HepG2 (cell line): ENCODE measurements around the gene LRIG3. TPM values are rescaled to one million over a fixed set of nuclear protein-coding genes. Genes with fewer than 3 reads are reported as not detected.

Experiments
- ATAC-seq: fragments of 200-7000 bp; cut with Tn5 transposase; 3 replicates; pipeline ENCODE4 v1.9.1; 2020; ENCODE audit warnings: mild to moderate bottlenecking, moderate library complexity
- BruUV-seq: library from RNA; stranded (reverse); fragments of 400-500 nt; replicated peaks from 2 replicates; lab custom pipeline; 2021; lab: Mats Ljungman, UMichigan
- CTCF ChIA-PET: fragments of 300-600 bp; formaldehyde crosslinking; extraction: SDS; loops from one replicate; lab custom pipeline; 2021; ENCODE audit warnings: low total read pairs, inconsistent platforms, low intra/inter-chr PET ratio; lab: Yijun Ruan, JAX
- POLR2A ChIA-PET: fragments of 350-600 bp; sonication (Branson Sonifier 250); formaldehyde crosslinking; loops from one replicate; lab custom pipeline; 2020; ENCODE audit warnings: antibody characterized with exemption, inconsistent platforms; lab: Yijun Ruan, JAX
- DNase-seq: peaks from one replicate; pipeline ENCODE4 v3.0.0-alpha.2; 2015; ENCODE audit warnings: low spot score
- FAIRE-seq: peaks from 3 replicates; lab custom pipeline; 2011; peaks lifted over from hg19 to GRCh38; lab: Jason Lieb, UNC
- H2AFZ ChIP-seq: one replicate; pipeline ENCODE4 v1.6.1; 2011; ENCODE audit warnings: low read length, inconsistent platforms
- H3K27ac ChIP-seq: fragments of 300-600 bp; 3 replicates; pipeline ENCODE4 v1.8.0; 2011; ENCODE audit warnings: mixed run types, mild to moderate bottlenecking, mixed read lengths, low read length, inconsistent platforms; ENCODE audit not compliant: insufficient read depth; ENCODE audit errors: extremely low read length
- H3K27me3 ChIP-seq, 2 experiments: fragments of 200-600 bp in 1 of 2; 2 replicates in 1 of 2; 3 replicates in 1 of 2; pipeline versions ENCODE4 v1.6.0 to v1.8.0; 2011; ENCODE audit warnings: low read length in 2 of 2, mild to moderate bottlenecking in 2 of 2, moderate library complexity in 2 of 2, inconsistent platforms in 1 of 2; ENCODE audit not compliant: insufficient read depth in 2 of 2, control insufficient read depth in 1 of 2
- H3K36me3 ChIP-seq, 2 experiments: fragments of 200-600 bp in 1 of 2; replicated peaks in 1 of 2; 2 replicates in 1 of 2; 3 replicates in 1 of 2; pipeline versions ENCODE4 v1.5.1 to v1.8.0; 2011; ENCODE audit warnings: low read length in 2 of 2, inconsistent platforms in 1 of 2; ENCODE audit not compliant: insufficient read depth in 2 of 2, control insufficient read depth in 1 of 2
- H3K4me1 ChIP-seq: 2 replicates; pipeline ENCODE4 v1.5.1; 2012; ENCODE audit warnings: low read length, inconsistent platforms; ENCODE audit not compliant: insufficient read depth
- H3K4me2 ChIP-seq: 2 replicates; pipeline ENCODE4 v1.6.0; 2011; ENCODE audit warnings: low read depth, low read length, inconsistent platforms
- H3K4me3 ChIP-seq, 3 experiments: fragments of 200-600 bp in 1 of 3; sonication (generic), shearing (Covaris generic) in 1 of 3; replicated peaks in 1 of 3; 2 replicates each; pipeline ENCODE4 v1.5.1; 2011 to 2016; ENCODE audit warnings: low read length in 3 of 3, inconsistent platforms in 2 of 3, low read depth in 2 of 3, mild to moderate bottlenecking in 2 of 3, control low read depth in 1 of 3, mixed read lengths in 1 of 3; ENCODE audit not compliant: insufficient read depth in 1 of 3
- H3K79me2 ChIP-seq: one replicate; pipeline ENCODE4 v1.6.1; 2011; ENCODE audit warnings: low read length, inconsistent platforms; ENCODE audit not compliant: insufficient read depth
- H3K9ac ChIP-seq: 2 replicates; pipeline ENCODE4 v1.6.0; 2011; ENCODE audit warnings: mild to moderate bottlenecking, low read depth, low read length, inconsistent platforms; ENCODE audit not compliant: insufficient read depth
- H3K9me3 ChIP-seq: 2 replicates; pipeline ENCODE4 v1.5.1; 2012; ENCODE audit warnings: mild to moderate bottlenecking, low read length
- H4K20me1 ChIP-seq: 2 replicates; pipeline ENCODE4 v1.6.0; 2011; ENCODE audit warnings: inconsistent platforms, mild to moderate bottlenecking, low read length, moderate library complexity; ENCODE audit not compliant: insufficient read depth
- ATF7 ChIP-seq, 2 experiments: fragments of 450-650 bp in 1 of 2; sonication (generic) in 1 of 2; formaldehyde crosslinking in 1 of 2; IDR thresholded peaks; 2 replicates each; pipeline versions ENCODE4 v1.4.0 to v1.6.1; 2016 to 2020; ENCODE audit warnings: antibody characterized with exemption in 1 of 2, mild to moderate bottlenecking in 1 of 2, missing genetic modification reagents in 1 of 2
- EP300 ChIP-seq, 3 experiments: sonication (generic) in 1 of 3; formaldehyde crosslinking in 1 of 3; IDR thresholded peaks; 2 replicates each; pipeline versions ENCODE4 v1.5.1 to v1.6.1; 2011 to 2020; ENCODE audit warnings: low read depth in 2 of 3, low read length in 2 of 3, borderline replicate concordance in 1 of 3, improper control_type of control experiment in 1 of 3, mild to moderate bottlenecking in 1 of 3, missing genetic modification reagents in 1 of 3, moderate library complexity in 1 of 3
- HDAC2 ChIP-seq: sonication (generic); formaldehyde crosslinking; IDR thresholded peaks from 2 replicates; pipeline ENCODE4 v1.4.0; 2020; ENCODE audit warnings: missing genetic modification reagents
- HOXD1 ChIP-seq: sonication (generic); formaldehyde crosslinking; IDR thresholded peaks from 2 replicates; pipeline ENCODE4 v1.5.0; 2020; ENCODE audit warnings: missing genetic modification reagents
- KDM2A ChIP-seq: sonication (generic); formaldehyde crosslinking; IDR thresholded peaks from 2 replicates; pipeline ENCODE4 v1.4.0; 2020; ENCODE audit warnings: low read depth, missing genetic modification reagents, borderline replicate concordance
- NCOA2 ChIP-seq: sonication (generic); formaldehyde crosslinking; IDR thresholded peaks from 2 replicates; pipeline ENCODE4 v1.8.0; 2022; ENCODE audit warnings: inconsistent platforms
- PREB ChIP-seq: sonication (generic); formaldehyde crosslinking; IDR thresholded peaks from 2 replicates; pipeline ENCODE4 v1.4.0; 2020; ENCODE audit warnings: missing genetic modification reagents
- THAP9 ChIP-seq: sonication (generic); formaldehyde crosslinking; IDR thresholded peaks from 2 replicates; pipeline ENCODE4; 2020; ENCODE audit warnings: missing genetic modification reagents, mild to moderate bottlenecking, borderline replicate concordance
- TOE1 ChIP-seq: sonication (generic); formaldehyde crosslinking; IDR thresholded peaks from 2 replicates; pipeline ENCODE4 v1.4.0; 2020; ENCODE audit warnings: mild to moderate bottlenecking, missing genetic modification reagents
- ZNF550 ChIP-seq: sonication (generic); formaldehyde crosslinking; IDR thresholded peaks from 2 replicates; pipeline ENCODE4 v1.4.0; 2020; ENCODE audit warnings: mild to moderate bottlenecking, missing genetic modification reagents, borderline replicate concordance
- ZNF563 ChIP-seq: sonication (generic); formaldehyde crosslinking; IDR thresholded peaks from 2 replicates; pipeline ENCODE4 v1.8.0; 2022; ENCODE audit warnings: mild to moderate bottlenecking, moderate library complexity, missing genetic modification reagents
- ZNF646 ChIP-seq: sonication (generic); formaldehyde crosslinking; IDR thresholded peaks from 2 replicates; pipeline ENCODE4 v1.9.0; 2021; ENCODE audit warnings: mild to moderate bottlenecking, missing genetic modification reagents
- ZNF703 ChIP-seq: sonication (generic); formaldehyde crosslinking; IDR thresholded peaks from 2 replicates; pipeline ENCODE4 v1.5.1; 2020; ENCODE audit warnings: missing genetic modification reagents, mild to moderate bottlenecking, moderate library complexity, borderline replicate concordance
- WGBS: methylation state at CpG from one replicate; pipeline ENCODE4 v1.1.6; 2017; ENCODE audit warnings: low lambda C conversion rate; 5-methylcytosine and 5-hydroxymethylcytosine counted together
- in situ Hi-C: cut with HindIII; loops from 2 replicates; pipeline ENCODE4 v1.10.0; 2017; ENCODE audit warnings: low pct_unique_long_range_greater_than_20kb; ENCODE audit not compliant: extremely low pct_ligation_motif_present
- intact Hi-C: fragments of 100-400 bp; cut with micrococcal nuclease; formaldehyde crosslinking; loops from one replicate; pipeline ENCODE4 v1.10.0; 2022; ENCODE audit not compliant: unreplicated experiment
- polyA plus RNA-seq, 8 experiments: library from polyadenylated mRNA; depleted of rRNA in 3 of 8; stranded (reverse) in 7 of 8; unstranded in 1 of 8; fragments of >200 nt; fragmentation: Illumina TruSeq in 4 of 8; extraction: Trizol in 4 of 8; gene quantifications; 2 replicates each; pipeline versions ENCODE4 v1.2.1 to v1.2.3, GENCODE V29; 2011 to 2016; ENCODE audit warnings: low read depth in 4 of 8, missing spikeins in 1 of 8, mixed read lengths in 1 of 8; ENCODE audit not compliant: insufficient read depth in 1 of 8
- total RNA-seq, 5 experiments: library from RNA; depleted of rRNA; stranded (reverse); fragments of >200 nt; fragmentation: Illumina TruSeq; extraction: Trizol; gene quantifications; 2 replicates each; pipeline ENCODE4 v1.2.3, GENCODE V29; 2016; ENCODE audit warnings: low read depth in 1 of 5

LRIG3 gene
- total and polyA plus RNA-seq, 2 of the 13 experiments (the other 11 are each of a cell fraction or from before 2014, with no cell fraction given): 7.7 to 17.4 TPM

- no peak overlapping the region for H3K4me3 ChIP-seq
- H3K9me3 ChIP-seq: no peaks in the 10 kb centered on the region
- ATAC-seq: no peak
- CTCF ChIA-PET: no interaction called here
- 99% methylated on average over 2 of the region's 2 CpGs for WGBS
- no peaks in the 10 kb centered on the region for H4K20me1 ChIP-seq
- DNase-seq: no peak
- in situ Hi-C loops: no loop called here
- H3K4me1 ChIP-seq: peaks cover 63% of the 10 kb centered on the region
- no TSS peak for BruUV-seq
- intact Hi-C loops: no loop called here
- POLR2A ChIA-PET: no interaction called here
- H3K36me3 ChIP-seq: no peaks in the 10 kb centered on the region
- H3K27me3 ChIP-seq: no peaks in the 10 kb centered on the region
- no peak overlapping the region for H2AFZ ChIP-seq
- H3K79me2 ChIP-seq: peaks cover 51% of the 10 kb centered on the region
- no peak overlapping the region for H3K27ac ChIP-seq
- H3K4me2 ChIP-seq: no peak overlapping the region
- FAIRE-seq: no peak
- H3K9ac ChIP-seq: 0 out of 2 replicates have a peak overlapping the region, but pooled peaks have one; percentile 4
- TF ChIP-seq ATF7 (IDR thresholded peaks at IDR 0.05) (peak; percentile 91), ATF7 (CRISPR knock-in tag; IDR thresholded peaks at IDR 0.05) (no peak), KDM2A (CRISPR knock-in tag) (no peak), NCOA2 (CRISPR knock-in tag) (no peak), ZNF703 (CRISPR knock-in tag) (no peak), ZNF563 (CRISPR knock-in tag) (no peak), HDAC2 (CRISPR knock-in tag) (no peak), ZNF646 (no peak), EP300 (IDR thresholded peaks at IDR 0.05; ENCODE audit: low read depth in 2 of 2, low read length in 2 of 2) (no peak), EP300 (CRISPR knock-in tag; IDR thresholded peaks at IDR 0.05; ENCODE audit: borderline replicate concordance) (no peak), HOXD1 (CRISPR knock-in tag) (no peak), TOE1 (CRISPR knock-in tag) (no peak), PREB (CRISPR knock-in tag) (no peak), ZNF550 (CRISPR knock-in tag) (no peak), THAP9 (CRISPR knock-in tag) (no peak)
Measured at GRCh38 chr12:58914457-58914856, 5.8 kb downstream of the LRIG3 start.
